H9 (cell line): ENCODE data around the gene TENM4. TPM values are rescaled to one million over a fixed set of nuclear protein-coding genes. Genes with fewer than 3 reads are reported as not detected.

Experiments used
- DNase-seq: peaks from one replicate; pipeline ENCODE4 v3.0.0-alpha.2; 2017
- H2AFZ ChIP-seq: one replicate; pipeline ENCODE4 v1.6.1; 2013; ENCODE audit warnings: mild to moderate bottlenecking, low read length, control low read depth, moderate library complexity
- H2AK5ac ChIP-seq: 2 replicates; pipeline ENCODE4 v1.6.1; 2013; ENCODE audit warnings: low read length, control low read depth, mixed read lengths; ENCODE audit not compliant: insufficient read length
- H2BK120ac ChIP-seq: one replicate; pipeline ENCODE4 v1.6.1; 2013; ENCODE audit warnings: low read depth, mild to moderate bottlenecking, low read length, control low read depth, inconsistent platforms; ENCODE audit not compliant: poor library complexity, severe bottlenecking
- H2BK12ac ChIP-seq: 2 replicates; pipeline ENCODE4 v1.6.1; 2013; ENCODE audit warnings: low read length, control low read depth, mixed read lengths, low read depth; ENCODE audit not compliant: insufficient read length
- H2BK15ac ChIP-seq: 2 replicates; pipeline ENCODE4 v1.6.1; 2013; ENCODE audit warnings: low read depth, low read length, control low read depth
- H2BK20ac ChIP-seq: one replicate; pipeline ENCODE4 v1.6.1; 2013; ENCODE audit warnings: low read depth, mild to moderate bottlenecking, low read length, control low read depth, inconsistent platforms; ENCODE audit not compliant: poor library complexity, severe bottlenecking
- H2BK5ac ChIP-seq: 2 replicates; pipeline ENCODE4 v1.6.1; 2013; ENCODE audit warnings: low read length, control low read depth, mixed read lengths; ENCODE audit not compliant: insufficient read length
- H3K14ac ChIP-seq: 2 replicates; pipeline ENCODE4 v1.6.1; 2013; ENCODE audit warnings: low read length, control low read depth; ENCODE audit not compliant: insufficient read depth
- H3K18ac ChIP-seq: 2 replicates; pipeline ENCODE4 v1.6.1; 2013; ENCODE audit warnings: low read depth, mild to moderate bottlenecking, mixed read lengths, low read length, control low read depth; ENCODE audit not compliant: insufficient read length
- H3K23ac ChIP-seq: 2 replicates; pipeline ENCODE4 v1.6.1; 2013; ENCODE audit warnings: low read length, control low read depth, mixed read lengths, low read depth; ENCODE audit not compliant: insufficient read length
- H3K23me2 ChIP-seq: 2 replicates; pipeline ENCODE4 v1.6.1; 2013; ENCODE audit warnings: low read depth, mild to moderate bottlenecking, mixed read lengths, low read length, control low read depth; ENCODE audit not compliant: insufficient read length, poor library complexity, severe bottlenecking
- H3K27ac ChIP-seq: 2 replicates; pipeline ENCODE4 v1.5.1; 2013; ENCODE audit warnings: low read length, control low read depth, mixed read lengths, low read depth; ENCODE audit not compliant: insufficient read length
- H3K27me3 ChIP-seq: 2 replicates; pipeline ENCODE4 v1.6.1; 2013; ENCODE audit warnings: low read length, control low read depth, inconsistent platforms; ENCODE audit not compliant: insufficient read depth
- H3K4ac ChIP-seq: 2 replicates; pipeline ENCODE4 v1.6.1; 2013; ENCODE audit warnings: low read depth, mild to moderate bottlenecking, control low read depth, inconsistent platforms, low read length, moderate library complexity
- H3K4me1 ChIP-seq: 2 replicates; pipeline ENCODE4 v1.6.1; 2013; ENCODE audit warnings: low read length, control low read depth, inconsistent platforms; ENCODE audit not compliant: insufficient read depth
- H3K4me2 ChIP-seq: 2 replicates; pipeline ENCODE4 v1.6.1; 2013; ENCODE audit warnings: low read length, control low read depth, mixed read lengths; ENCODE audit not compliant: insufficient read length, insufficient read depth
- H3K56ac ChIP-seq: 2 replicates; pipeline ENCODE4 v1.6.1; 2013; ENCODE audit warnings: low read depth, mild to moderate bottlenecking, mixed read lengths, low read length, control low read depth; ENCODE audit not compliant: insufficient read length
- H3K79me1 ChIP-seq: 2 replicates; pipeline ENCODE4 v1.6.1; 2013; ENCODE audit warnings: low read depth, mild to moderate bottlenecking, moderate library complexity, low read length, control low read depth, inconsistent platforms; ENCODE audit not compliant: insufficient read depth, poor library complexity, severe bottlenecking
- H3K79me2 ChIP-seq: 2 replicates; pipeline ENCODE4 v1.6.1; 2013; ENCODE audit warnings: low read length, control low read depth, inconsistent platforms; ENCODE audit not compliant: insufficient read depth
- H3K9ac ChIP-seq: 2 replicates; pipeline ENCODE4 v1.6.1; 2013; ENCODE audit warnings: low read length, control low read depth, mixed read lengths; ENCODE audit not compliant: insufficient read length; ENCODE audit errors: extremely low read depth
- H3K9me3 ChIP-seq: one replicate; pipeline ENCODE4 v1.6.1; 2013; ENCODE audit warnings: low read depth, low read length, inconsistent platforms; ENCODE audit not compliant: control insufficient read depth
- H3T11ph ChIP-seq: one replicate; pipeline ENCODE4 v1.6.1; 2013; ENCODE audit warnings: mild to moderate bottlenecking, low read length, control low read depth, inconsistent platforms
- H4K20me1 ChIP-seq: one replicate; pipeline ENCODE4 v1.6.1; 2013; ENCODE audit not compliant: control insufficient read depth, insufficient read length, insufficient read depth
- H4K5ac ChIP-seq: 2 replicates; pipeline ENCODE4 v1.6.1; 2013; ENCODE audit warnings: low read depth, mild to moderate bottlenecking, mixed read lengths, low read length, control low read depth; ENCODE audit not compliant: insufficient read length
- H4K8ac ChIP-seq: replicated peaks from 2 replicates; pipeline ENCODE4 v1.6.1; 2013; ENCODE audit warnings: low read length, control low read depth, mixed read lengths, low read depth; ENCODE audit not compliant: insufficient read length
- H4K91ac ChIP-seq: 2 replicates; pipeline ENCODE4 v1.6.1; 2013; ENCODE audit warnings: low read depth, mild to moderate bottlenecking, moderate library complexity, mixed read lengths, low read length, control low read depth; ENCODE audit not compliant: insufficient read length
- H3K27ac Mint-ChIP-seq, 3 experiments: 2 replicates in 2 of 3; 3 replicates in 1 of 3; pipeline ENCODE4 v1.8.0; 2020 to 2021; ENCODE audit warnings: mixed read lengths in 3 of 3, mild to moderate bottlenecking in 1 of 3, moderate library complexity in 1 of 3
- H3K27me3 Mint-ChIP-seq: 2 replicates; pipeline ENCODE4 v1.8.0; 2021; ENCODE audit warnings: low read depth, mild to moderate bottlenecking, moderate library complexity, mixed read lengths
- H3K36me3 Mint-ChIP-seq, 3 experiments: 2 replicates in 2 of 3; 3 replicates in 1 of 3; pipeline ENCODE4 v1.8.0; 2020 to 2021; ENCODE audit warnings: low read depth in 3 of 3, mixed read lengths in 3 of 3; ENCODE audit not compliant: insufficient read depth in 1 of 3
- H3K4me1 Mint-ChIP-seq, 2 experiments: 2 replicates each; pipeline ENCODE4 v1.8.0; 2020; ENCODE audit warnings: mixed read lengths in 2 of 2
- H3K4me3 Mint-ChIP-seq, 2 experiments: 2 replicates in 1 of 2; 3 replicates in 1 of 2; pipeline ENCODE4 v1.8.0; 2020 to 2021; ENCODE audit warnings: mild to moderate bottlenecking in 2 of 2, mixed read lengths in 2 of 2, moderate library complexity in 1 of 2
- H3K9me3 Mint-ChIP-seq, 2 experiments: 2 replicates in 1 of 2; 3 replicates in 1 of 2; pipeline ENCODE4 v1.8.0; 2020; ENCODE audit warnings: mild to moderate bottlenecking in 2 of 2, mixed read lengths in 2 of 2, moderate library complexity in 1 of 2
- CTCF ChIP-seq: fragments of 200-600 bp; sonication (generic); conservative IDR thresholded peaks from 3 replicates; pipeline ENCODE4 v1.8.0; 2021; ENCODE audit warnings: antibody characterized with exemption, mild to moderate bottlenecking
- WGBS: extraction: QIAGEN DNeasy Blood & Tissue Kit; methylation state at CpG from one replicate; pipeline ENCODE4 v1.1.7; 2013; ENCODE audit warnings: missing lambda C conversion rate, low lambda C conversion rate, mixed read lengths; ENCODE audit not compliant: insufficient read length; ENCODE audit errors: extremely low coverage; 5-methylcytosine and 5-hydroxymethylcytosine counted together
- total RNA-seq: library from RNA; stranded (reverse); gene quantifications from 2 replicates; pipeline ENCODE4 v1.2.1, GENCODE V29; 2021

TENM4 gene
- total RNA-seq, 1 experiment from 2014 or later, result 4.6 TPM

- Histone ChIP-seq H2AFZ (no peak overlapping the region), H3K4ac (no peak overlapping the region), H2BK120ac (no peak overlapping the region), H2AK5ac (no peak overlapping the region), H3K27me3 (no peaks in the 10 kb centered on the region), H4K91ac (no peak overlapping the region), H3K4me2 (no peak overlapping the region), H3K18ac (no peak overlapping the region), H3K4me1 (no peaks in the 10 kb centered on the region), H2BK12ac (no peak overlapping the region), H2BK5ac (no peak overlapping the region), H3K23me2 (no peaks in the 10 kb centered on the region), H4K20me1 (no peaks in the 10 kb centered on the region), H4K8ac (no peak overlapping the region), H4K5ac (no peak overlapping the region), H3K23ac (no peak overlapping the region), H2BK15ac (no peak overlapping the region), H2BK20ac (no peak overlapping the region), H3K56ac (no peak overlapping the region), H3K9ac (no peak overlapping the region), H3K27ac (no peak overlapping the region), H3K79me2 (no peaks in the 10 kb centered on the region), H3K9me3 (no peaks in the 10 kb centered on the region), H3T11ph (no peak overlapping the region), H3K79me1 (no peaks in the 10 kb centered on the region), H3K14ac (no peak overlapping the region)
- no CpG with 5 or more reads among the region's 9 CpGs for WGBS
- H3K27ac Mint-ChIP-seq, result no peak overlapping the region; a peak in 1 of 7 replicates
- no peak overlapping the region for H3K4me3 Mint-ChIP-seq
- H3K27me3 Mint-ChIP-seq, result peaks cover 2% of the 10 kb centered on the region; the same call in 1 of the 2 replicates
- H3K36me3 Mint-ChIP-seq, result no peaks in the 10 kb centered on the region
- peaks cover 19 to 26% of the 10 kb centered on the region in 2 experiments for H3K4me1 Mint-ChIP-seq
- TF ChIP-seq CTCF, result no peak
- no peaks in the 10 kb centered on the region for H3K9me3 Mint-ChIP-seq
- no peak for DNase-seq
Measured at GRCh38 chr11:79060081-79060953, 380.5 kb downstream of the TENM4 start.
